Measurements from ENCODE around the gene SMIM31. TPM values are rescaled to one million over a fixed set of nuclear protein-coding genes. Genes with fewer than 3 reads are reported as not detected.
A peak's percentile ranks its signal among the peaks of the same experiment; 100 is the strongest.

SMIM31 gene
- total RNA-seq, result not detected
- long read RNA-seq, result 0 reads

DNA sequence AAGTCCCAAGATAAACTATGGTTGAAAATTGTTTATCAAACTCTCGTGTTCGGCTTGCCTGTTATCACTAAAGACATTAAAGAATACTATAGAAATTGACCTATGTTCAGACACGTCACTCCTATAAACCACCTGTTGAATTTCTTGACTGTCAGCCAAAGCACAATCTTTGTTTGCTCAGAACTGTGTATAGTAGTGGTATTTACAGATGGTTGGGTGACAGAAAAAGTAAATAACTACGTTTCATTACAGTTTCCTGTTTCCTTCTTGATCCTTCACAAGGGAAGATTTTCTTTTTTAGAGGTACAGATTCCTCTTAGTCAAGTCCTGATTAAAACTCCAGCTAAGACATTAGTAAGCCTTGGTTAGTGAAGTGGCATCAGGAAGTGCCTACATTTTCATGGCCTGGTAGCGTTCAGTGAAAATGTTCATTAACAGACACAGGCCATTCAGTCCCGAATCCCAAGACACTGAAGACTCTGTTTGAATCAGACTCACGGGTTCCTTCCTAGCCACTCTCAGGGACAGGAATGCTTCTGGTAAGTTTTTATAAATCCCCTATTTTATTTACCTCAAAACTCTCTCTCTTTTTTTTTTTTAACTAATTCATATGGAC lies at the start of gene SMIM31:
Gene SMIM31, plus strand, starts transcription at position 259 of the 616 bp plus-strand sequence. CDS start 16,313 bp downstream, outside the sequence.
- intact Hi-C loops (cut with micrococcal nuclease), result no loop called here
- Histone ChIP-seq H3K4me1 (no peaks in the 10 kb centered on the region), H3K4me3 (no peak within 1 kb of the TSS), H3K9me3 (replicated peaks) (peaks cover 18% of the 10 kb centered on the region), H3K27ac (replicated peaks) (no peak within 1 kb of the TSS), H3K27me3 (ENCODE audit: low read depth) (no peaks in the 10 kb centered on the region), H3K36me3 (no peaks in the 10 kb centered on the region)
- TF ChIP-seq, protein P1, sequence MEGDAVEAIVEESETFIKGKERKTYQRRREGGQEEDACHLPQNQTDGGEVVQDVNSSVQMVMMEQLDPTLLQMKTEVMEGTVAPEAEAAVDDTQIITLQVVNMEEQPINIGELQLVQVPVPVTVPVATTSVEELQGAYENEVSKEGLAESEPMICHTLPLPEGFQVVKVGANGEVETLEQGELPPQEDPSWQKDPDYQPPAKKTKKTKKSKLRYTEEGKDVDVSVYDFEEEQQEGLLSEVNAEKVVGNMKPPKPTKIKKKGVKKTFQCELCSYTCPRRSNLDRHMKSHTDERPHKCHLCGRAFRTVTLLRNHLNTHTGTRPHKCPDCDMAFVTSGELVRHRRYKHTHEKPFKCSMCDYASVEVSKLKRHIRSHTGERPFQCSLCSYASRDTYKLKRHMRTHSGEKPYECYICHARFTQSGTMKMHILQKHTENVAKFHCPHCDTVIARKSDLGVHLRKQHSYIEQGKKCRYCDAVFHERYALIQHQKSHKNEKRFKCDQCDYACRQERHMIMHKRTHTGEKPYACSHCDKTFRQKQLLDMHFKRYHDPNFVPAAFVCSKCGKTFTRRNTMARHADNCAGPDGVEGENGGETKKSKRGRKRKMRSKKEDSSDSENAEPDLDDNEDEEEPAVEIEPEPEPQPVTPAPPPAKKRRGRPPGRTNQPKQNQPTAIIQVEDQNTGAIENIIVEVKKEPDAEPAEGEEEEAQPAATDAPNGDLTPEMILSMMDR (IDR thresholded peaks at IDR 0.05; ENCODE audit: borderline replicate concordance), result no peak
- DNase-seq, result no peak

DNA sequence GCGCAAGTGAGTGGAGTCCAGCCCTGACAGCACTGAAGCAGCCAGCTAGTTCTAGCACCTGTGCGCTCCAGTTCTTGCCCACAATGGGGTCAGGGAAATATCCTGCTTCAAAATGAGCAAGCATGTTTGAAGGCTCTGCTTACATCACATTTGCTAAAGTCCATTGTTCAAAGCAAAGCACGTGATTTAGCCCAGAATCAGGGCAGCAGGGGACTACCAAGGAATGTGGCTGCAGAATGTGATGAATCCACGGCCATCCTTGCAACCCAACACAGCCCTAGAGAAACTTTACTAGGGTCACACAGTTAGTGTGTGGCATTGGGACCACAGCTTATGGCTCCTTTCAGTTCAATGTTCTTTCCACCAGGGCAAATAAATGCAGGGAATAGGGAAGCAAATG lies 47.3 kb upstream of the SMIM31 start:
- Histone ChIP-seq H3K27me3 (ENCODE audit: low read depth) (no peaks in the 10 kb centered on the region), H3K4me1 (no peaks in the 10 kb centered on the region), H3K9me3 (replicated peaks) (no peaks in the 10 kb centered on the region), H3K4me3 (no peak overlapping the region), H3K27ac (replicated peaks) (no peak overlapping the region), H3K36me3 (no peaks in the 10 kb centered on the region)
- intact Hi-C loops (cut with micrococcal nuclease), result no loop called here
- DNase-seq, result no peak
- TF ChIP-seq, protein P1 (IDR thresholded peaks at IDR 0.05; ENCODE audit: borderline replicate concordance), result no peak

DNA sequence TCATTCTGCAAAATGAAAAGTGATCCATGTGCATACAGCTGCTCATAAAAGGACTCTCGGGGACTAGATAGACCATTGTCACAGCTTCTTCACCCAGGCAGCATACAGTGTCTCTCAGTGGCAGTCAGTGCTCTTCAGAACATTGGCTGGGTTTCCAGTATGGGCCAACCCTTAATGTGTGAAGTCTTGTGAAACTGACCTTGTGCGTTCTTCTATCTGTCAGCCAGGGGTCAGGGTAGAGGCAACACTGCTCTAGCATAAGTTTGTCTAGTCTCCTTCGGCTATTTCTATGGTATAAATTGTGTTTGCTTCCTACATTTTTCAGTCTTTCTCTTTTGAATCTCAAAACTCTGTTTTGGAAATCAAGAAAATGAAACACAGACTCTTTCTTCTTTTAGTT lies 37.0 kb upstream of the SMIM31 start:
- no peak overlapping the region for H3K27ac ChIP-seq (replicated peaks)
- no peaks in the 10 kb centered on the region for H3K36me3 ChIP-seq
- no peak overlapping the region for H3K4me3 ChIP-seq
- intact Hi-C loops (cut with micrococcal nuclease), result no loop called here
- TF ChIP-seq, protein P1 (IDR thresholded peaks at IDR 0.05; ENCODE audit: borderline replicate concordance), result peak; percentile 31
- H3K9me3 ChIP-seq (replicated peaks), result peaks cover 4% of the 10 kb centered on the region
- DNase-seq, result no peak
- H3K4me1 ChIP-seq, result no peaks in the 10 kb centered on the region
- H3K27me3 ChIP-seq (ENCODE audit: low read depth), result no peaks in the 10 kb centered on the region

DNA sequence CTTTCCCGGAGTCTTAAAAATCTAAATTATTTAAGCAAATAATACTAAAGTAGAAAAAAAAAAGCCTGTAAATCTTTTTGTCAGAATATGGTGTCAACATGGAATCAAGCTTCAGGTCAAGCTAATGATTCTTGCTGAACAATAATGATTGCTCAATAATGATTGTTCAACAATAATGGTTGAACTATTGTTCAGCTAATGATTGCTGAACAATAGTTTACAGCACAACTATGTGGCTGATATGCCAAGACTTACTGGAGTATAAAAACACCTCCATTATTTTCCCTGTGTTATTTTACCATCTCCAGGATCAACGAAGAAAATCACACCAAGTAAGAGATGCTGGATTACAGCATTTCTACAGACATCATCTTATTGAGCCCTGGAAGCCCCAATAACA lies 35.1 kb upstream of the SMIM31 start:
- H3K27me3 ChIP-seq (ENCODE audit: low read depth), result no peaks in the 10 kb centered on the region

DNA sequence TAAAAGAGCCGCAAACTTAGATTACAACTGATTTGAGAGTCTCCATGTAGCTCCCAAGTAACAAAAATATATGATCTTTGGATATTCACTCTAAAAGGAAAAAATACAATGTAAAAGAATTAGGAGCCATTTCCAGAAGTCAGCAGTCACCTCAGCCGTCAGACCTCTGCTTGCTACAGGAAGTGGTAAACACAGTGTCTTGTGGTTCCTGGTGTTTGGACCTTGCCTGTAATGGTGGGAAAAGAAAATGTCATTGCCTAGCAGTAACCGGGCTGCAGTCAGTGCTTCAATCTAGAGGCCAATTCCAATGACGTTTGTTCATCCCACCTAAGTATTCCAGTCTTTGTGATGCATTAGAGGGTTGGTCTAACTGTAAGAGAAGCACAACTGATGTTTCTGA lies 28.9 kb upstream of the SMIM31 start:
- intact Hi-C loops (cut with micrococcal nuclease), result no loop called here
- no peaks in the 10 kb centered on the region for H3K27me3 ChIP-seq (ENCODE audit: low read depth)
- DNase-seq, result no peak
- no peak overlapping the region for H3K4me3 ChIP-seq
- no peaks in the 10 kb centered on the region for H3K9me3 ChIP-seq (replicated peaks)
- TF ChIP-seq, protein P1 (IDR thresholded peaks at IDR 0.05; ENCODE audit: borderline replicate concordance), result no peak
- H3K27ac ChIP-seq (replicated peaks), result no peak overlapping the region
- H3K4me1 ChIP-seq, result no peaks in the 10 kb centered on the region
- H3K36me3 ChIP-seq, result no peaks in the 10 kb centered on the region

More for the DNA sequence above, 35.1 kb upstream of the SMIM31 start:
- TF ChIP-seq, protein P1 (IDR thresholded peaks at IDR 0.05; ENCODE audit: borderline replicate concordance), result no peak
- intact Hi-C loops (cut with micrococcal nuclease), result no loop called here
- no peak overlapping the region for H3K4me3 ChIP-seq
- H3K36me3 ChIP-seq, result no peaks in the 10 kb centered on the region
- DNase-seq, result no peak
- H3K27ac ChIP-seq (replicated peaks), result no peak overlapping the region
- H3K9me3 ChIP-seq (replicated peaks), result no peaks in the 10 kb centered on the region
- no peaks in the 10 kb centered on the region for H3K4me1 ChIP-seq
